Keratinocyte (primary cell): Measurements from ENCODE around the gene BORCS6.

Source experiments
- CTCF ChIP-seq, 3 experiments: IDR thresholded peaks in 1 of 3; conservative IDR thresholded peaks in 1 of 3; optimal IDR thresholded peaks in 1 of 3; 2 replicates in 2 of 3; 3 replicates in 1 of 3; pipeline versions ENCODE3 to v1.5.1; 2011; ENCODE audit warnings: low read length in 3 of 3, mild to moderate bottlenecking in 3 of 3, moderate library complexity in 2 of 3, control low read depth in 1 of 3, inconsistent platforms in 1 of 3; ENCODE audit not compliant: insufficient read depth in 2 of 3; ENCODE audit errors: extremely low read depth in 1 of 3
- EZH2 ChIP-seq: IDR thresholded peaks from one replicate; pipeline ENCODE4 v1.6.1; 2012; ENCODE audit warnings: inconsistent platforms, mild to moderate bottlenecking, low read length, moderate library complexity

DNA sequence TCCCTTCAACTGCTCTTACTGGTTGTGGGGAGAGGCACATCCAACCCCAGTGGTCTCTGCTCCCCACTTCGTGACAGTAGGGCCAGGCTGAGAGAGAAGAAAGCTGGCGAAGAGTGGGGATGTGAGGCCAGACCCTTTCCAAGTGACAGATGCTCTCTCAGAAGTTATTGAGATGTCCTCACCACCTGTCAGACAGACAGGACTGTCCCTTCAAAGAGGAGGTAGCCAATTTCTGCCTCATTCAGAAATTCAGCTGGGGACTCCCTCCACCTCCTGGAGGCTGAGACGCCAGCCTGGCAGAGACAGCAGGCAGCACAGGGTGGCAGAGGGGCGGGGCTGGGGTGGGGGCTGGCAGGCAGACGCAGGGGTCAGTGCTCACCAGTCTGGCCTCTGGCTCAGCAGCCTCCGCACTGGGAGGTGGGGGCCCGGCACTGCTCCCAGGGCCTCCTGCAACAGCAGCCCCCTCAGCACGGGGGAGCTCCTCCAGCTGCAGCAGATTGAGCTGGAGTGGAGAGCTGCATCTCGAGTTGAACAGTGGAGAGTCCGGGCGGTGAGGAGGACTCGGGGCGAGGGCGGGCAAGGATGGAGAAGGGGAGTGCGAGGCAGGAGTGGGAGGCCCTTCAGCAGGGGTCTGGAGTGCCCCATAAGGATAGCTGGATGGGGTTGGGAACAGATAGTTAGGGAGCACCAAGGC, 46.9 kb downstream of the BORCS6 start:
- TF ChIP-seq CTCF (optimal IDR thresholded peaks at IDR 0.05 in 1 of 3, IDR thresholded peaks at IDR 0.05 in 1 of 3, conservative IDR thresholded peaks at IDR 0.05 in 1 of 3; ENCODE audit: extremely low read depth in 1 of 3, insufficient read depth in 2 of 3, low read length in 3 of 3) (no peak), EZH2 (no peak)
